Measurements from ENCODE around the gene PSMD3. TPM values are rescaled to one million over a fixed set of nuclear protein-coding genes. Genes with fewer than 3 reads are reported as not detected.
"Not testable (repeated sequence)": the region's sequence is repeated elsewhere in the genome, so short reads cannot be mapped to it uniquely, and the experiment has no call there.

PSMD3 gene
- total RNA-seq, 1 donor from 2014 or later = 106 TPM

- no peak overlapping the region for H3K4me3 ChIP-seq (ENCODE audit: low read depth, low read length)
- no peak for TF ChIP-seq CTCF (conservative IDR thresholded peaks at IDR 0.05; ENCODE audit: low read depth, low read length)
- no peak for DNase-seq (ENCODE audit: low read depth)
Observed at GRCh38 chr17:40004712-40005111, 24.1 kb downstream of the PSMD3 start.

GRCh38 chr17:40005520-40005919 lies 24.9 kb downstream of the PSMD3 start:
- no peak for DNase-seq (ENCODE audit: low read depth)
- no peak overlapping the region for H3K4me3 ChIP-seq (ENCODE audit: low read depth, low read length)
- TF ChIP-seq CTCF (conservative IDR thresholded peaks at IDR 0.05; ENCODE audit: low read depth, low read length) = no peak

- DNase-seq (ENCODE audit: low read depth); H3K4me3 ChIP-seq (ENCODE audit: low read depth, low read length): not testable (repeated sequence)
Observed at GRCh38 chr17:40010946-40011500, 30.4 kb downstream of the PSMD3 start.

- not testable (repeated sequence) for H3K4me3 ChIP-seq (ENCODE audit: low read depth, low read length); DNase-seq (ENCODE audit: low read depth)
Observed at GRCh38 chr17:40012017-40012647, 31.5 kb downstream of the PSMD3 start.

- no peak for TF ChIP-seq CTCF (conservative IDR thresholded peaks at IDR 0.05; ENCODE audit: low read depth, low read length)
- no peak overlapping the region for H3K4me3 ChIP-seq (ENCODE audit: low read depth, low read length)
- DNase-seq (ENCODE audit: low read depth) = no peak
Observed at GRCh38 chr17:40014375-40014980, 33.9 kb downstream of the PSMD3 start.

- no peak for TF ChIP-seq CTCF (conservative IDR thresholded peaks at IDR 0.05; ENCODE audit: low read depth, low read length)
- DNase-seq (ENCODE audit: low read depth) = no peak
- H3K4me3 ChIP-seq (ENCODE audit: low read depth, low read length) = no peak within 1 kb of the TSS
Observed at GRCh38 chr17:40015005-40015997, 34.7 kb downstream of the PSMD3 start, which contains the start of gene CSF3. Gene CSF3 (plus strand): TSS chr17:40015440. CDS start chr17:40015475, 35 bp downstream.

GRCh38 chr17:40015998-40016985 lies 35.7 kb downstream of the PSMD3 start:
- TF ChIP-seq CTCF (conservative IDR thresholded peaks at IDR 0.05; ENCODE audit: low read depth, low read length) = no peak
- no peak for DNase-seq (ENCODE audit: low read depth)
- no peak overlapping the region for H3K4me3 ChIP-seq (ENCODE audit: low read depth, low read length)
